Stimulated activated CD4-positive, alpha-beta T cell treated with anti-CD3 and anti-CD28 coated beads, TNF-alpha, amount 100 ng/mL, for 1 hour (primary cell): ENCODE data around the gene HELZ2.
"Not testable (repeated sequence)": the region's sequence is repeated elsewhere in the genome, so short reads cannot be mapped to it uniquely, and the experiment has no call there.

Experiments
- DNase-seq, 3 donors: peaks; one replicate each; pipeline ENCODE4 v3.0.0-alpha.2; 2020; ENCODE audit warnings: low read depth in 3 of 3, low spot score in 1 of 3

The HELZ2 gene

GRCh38 chr20:63566395-63567135, 7.5 kb downstream of the HELZ2 start:
- no peak for DNase-seq

GRCh38 chr20:63565699-63566335, 8.2 kb downstream of the HELZ2 start:
- DNase-seq = no peak

- no peak for DNase-seq
These were observed 8.9 kb downstream of the HELZ2 start for GRCh38 chr20:63565021-63565698.

- DNase-seq = no peak
These were observed 9.8 kb downstream of the HELZ2 start for GRCh38 chr20:63564036-63564810.

GRCh38 chr20:63563225-63563935, 10.7 kb downstream of the HELZ2 start:
- DNase-seq = no peak

GRCh38 chr20:63562461-63563224, 11.4 kb downstream of the HELZ2 start:
- no peak for DNase-seq

GRCh38 chr20:63561624-63562396, 12.2 kb downstream of the HELZ2 start:
- no peak for DNase-seq

- no peak for DNase-seq
These were observed 13.0 kb downstream of the HELZ2 start for GRCh38 chr20:63560856-63561609.

- no peak for DNase-seq
These were observed 13.7 kb downstream of the HELZ2 start for GRCh38 chr20:63560333-63560805.

- not testable (repeated sequence) for DNase-seq
These were observed 14.3 kb downstream of the HELZ2 start for GRCh38 chr20:63559485-63560332.

GRCh38 chr20:63558804-63559484, 15.1 kb downstream of the HELZ2 start:
- no peak for DNase-seq

- DNase-seq = no peak
These were observed 16.6 kb downstream of the HELZ2 start for GRCh38 chr20:63557481-63557891.

GRCh38 chr20:63556873-63557478, 17.1 kb downstream of the HELZ2 start:
- DNase-seq = no peak

- DNase-seq = no peak
These were observed 18.2 kb downstream of the HELZ2 start for GRCh38 chr20:63555661-63556381.

- DNase-seq = no peak
These were observed 19.4 kb downstream of the HELZ2 start for GRCh38 chr20:63554361-63555278.
